HepG2 (cell line): Measurements from ENCODE around the gene HYDIN. TPM values are rescaled to one million over a fixed set of nuclear protein-coding genes. Genes with fewer than 3 reads are reported as not detected.

Source experiments
- CSRNP2 ChIP-seq: sonication (generic); formaldehyde crosslinking; conservative IDR thresholded peaks from 2 replicates; pipeline ENCODE4 v1.8.0; 2022; ENCODE audit warnings: low read depth, missing genetic modification reagents
- FOXA3 ChIP-seq: IDR thresholded peaks from 2 replicates; pipeline ENCODE4 v1.6.1; 2016; ENCODE audit warnings: missing genetic modification reagents, missing compliant biosample characterization
- HMG20A ChIP-seq: IDR thresholded peaks from 2 replicates; pipeline ENCODE4 v1.6.1; 2016; ENCODE audit warnings: borderline replicate concordance
- MEF2D ChIP-seq: sonication (generic); formaldehyde crosslinking; IDR thresholded peaks from 2 replicates; pipeline ENCODE4 v1.5.1; 2020; ENCODE audit warnings: mild to moderate bottlenecking, missing genetic modification reagents
- MLLT10 ChIP-seq: sonication (generic); formaldehyde crosslinking; IDR thresholded peaks from 2 replicates; pipeline ENCODE4 v1.4.0; 2020; ENCODE audit warnings: missing genetic modification reagents
- NBN ChIP-seq: fragments of 450-650 bp; conservative IDR thresholded peaks from 2 replicates; pipeline ENCODE4 v1.6.1; 2017
- NCOA2 ChIP-seq: sonication (generic); formaldehyde crosslinking; IDR thresholded peaks from 2 replicates; pipeline ENCODE4 v1.8.0; 2022; ENCODE audit warnings: inconsistent platforms
- NR0B2 ChIP-seq: sonication (generic); formaldehyde crosslinking; IDR thresholded peaks from 2 replicates; pipeline ENCODE4 v1.4.0; 2020; ENCODE audit warnings: mild to moderate bottlenecking, missing genetic modification reagents
- PAWR ChIP-seq: sonication (generic); formaldehyde crosslinking; IDR thresholded peaks from 2 replicates; pipeline ENCODE4 v1.4.0; 2020; ENCODE audit warnings: missing genetic modification reagents, mild to moderate bottlenecking, borderline replicate concordance
- RARA ChIP-seq: IDR thresholded peaks from 2 replicates; pipeline ENCODE4 v1.6.1; 2016; ENCODE audit warnings: missing genetic modification reagents, missing compliant biosample characterization
- REXO4 ChIP-seq: sonication (generic); formaldehyde crosslinking; IDR thresholded peaks from 2 replicates; pipeline ENCODE4 v1.8.0; 2022; ENCODE audit warnings: missing genetic modification reagents, mild to moderate bottlenecking, borderline replicate concordance
- RXRB ChIP-seq: IDR thresholded peaks from 2 replicates; pipeline ENCODE4 v1.6.1; 2016; ENCODE audit warnings: borderline replicate concordance, missing genetic modification reagents, missing compliant biosample characterization
- SRSF1 ChIP-seq: fragments of 200-400 bp; formaldehyde crosslinking; optimal IDR thresholded peaks from 2 replicates; pipeline ENCODE3; 2017; ENCODE audit warnings: mild to moderate bottlenecking, low read depth, low read length, moderate library complexity
- UBTF ChIP-seq: sonication (generic); formaldehyde crosslinking; IDR thresholded peaks from 2 replicates; pipeline ENCODE4 v1.4.0; 2020; ENCODE audit warnings: mild to moderate bottlenecking, missing genetic modification reagents
- ZFP41 ChIP-seq: sonication (generic); formaldehyde crosslinking; IDR thresholded peaks from 2 replicates; pipeline ENCODE4 v1.4.0; 2020; ENCODE audit warnings: mild to moderate bottlenecking, missing genetic modification reagents, borderline replicate concordance
- ZNF280D ChIP-seq: sonication (generic); formaldehyde crosslinking; IDR thresholded peaks from 2 replicates; pipeline ENCODE4 v1.5.1; 2020; ENCODE audit warnings: mild to moderate bottlenecking, missing genetic modification reagents
- ZNF3 ChIP-seq: IDR thresholded peaks from 2 replicates; pipeline ENCODE4 v1.7.0; 2017; ENCODE audit warnings: inconsistent platforms
- ZNF33A ChIP-seq: sonication (generic); formaldehyde crosslinking; IDR thresholded peaks from 2 replicates; pipeline ENCODE4 v1.5.1; 2020; ENCODE audit warnings: missing genetic modification reagents, mild to moderate bottlenecking, moderate library complexity, borderline replicate concordance
- ZNF563 ChIP-seq: sonication (generic); formaldehyde crosslinking; IDR thresholded peaks from 2 replicates; pipeline ENCODE4 v1.8.0; 2022; ENCODE audit warnings: mild to moderate bottlenecking, moderate library complexity, missing genetic modification reagents
- ZNF644 ChIP-seq: IDR thresholded peaks from 2 replicates; pipeline ENCODE4 v1.6.1; 2016; ENCODE audit warnings: low read depth
- ZNF770 ChIP-seq: sonication (generic); formaldehyde crosslinking; IDR thresholded peaks from 2 replicates; pipeline ENCODE4 v1.5.0; 2020; ENCODE audit warnings: mild to moderate bottlenecking, missing genetic modification reagents
- polyA plus RNA-seq, 8 experiments: library from polyadenylated mRNA; depleted of rRNA in 3 of 8; stranded (reverse) in 7 of 8; unstranded in 1 of 8; fragments of >200 nt; fragmentation: Illumina TruSeq in 4 of 8; extraction: Trizol in 4 of 8; gene quantifications; 2 replicates each; pipeline versions ENCODE4 v1.2.1 to v1.2.3, GENCODE V29; 2011 to 2016; ENCODE audit warnings: low read depth in 4 of 8, missing spikeins in 1 of 8, mixed read lengths in 1 of 8; ENCODE audit not compliant: insufficient read depth in 1 of 8
- total RNA-seq, 5 experiments: library from RNA; depleted of rRNA; stranded (reverse); fragments of >200 nt; fragmentation: Illumina TruSeq; extraction: Trizol; gene quantifications; 2 replicates each; pipeline ENCODE4 v1.2.3, GENCODE V29; 2016; ENCODE audit warnings: low read depth in 1 of 5

The HYDIN gene
- total and polyA plus RNA-seq, 2 of the 13 experiments (the other 11 are each of a cell fraction or from before 2014, with no cell fraction given) = not detected

- TF ChIP-seq RARA (peak; percentile 40), ZNF33A (CRISPR knock-in tag) (no peak), MLLT10 (no peak), ZNF644 (CRISPR knock-in tag) (no peak), FOXA3 (peak; percentile 73), ZNF280D (no peak), HMG20A (CRISPR knock-in tag) (no peak; the same call in 1 of the 2 replicates), MEF2D (CRISPR knock-in tag) (peak; percentile 82), PAWR (CRISPR knock-in tag) (no peak), SRSF1 (no peak), REXO4 (CRISPR knock-in tag) (no peak), UBTF (peak; percentile 84), ZNF563 (no peak), CSRNP2 (CRISPR knock-in tag) (no peak), ZFP41 (CRISPR knock-in tag) (peak; percentile 4; the same call in 1 of the 2 replicates), NR0B2 (CRISPR knock-in tag) (peak; percentile 86), ZNF3 (CRISPR knock-in tag) (no peak), RXRB (CRISPR knock-in tag) (peak; percentile 60; the same call in 1 of the 2 replicates), NBN (no peak), ZNF770 (CRISPR knock-in tag) (no peak), NCOA2 (CRISPR knock-in tag) (peak; percentile 48; the same call in 1 of the 2 replicates)
Measured at GRCh38 chr16:70800781-70801480, 429.6 kb downstream of the HYDIN start, which contains the start of gene VAC14 (continued).
